Adipocyte (in vitro differentiated cells): ENCODE results near the gene AQP3.
"Not testable (repeated sequence)": the region's sequence is repeated elsewhere in the genome, so short reads cannot be mapped to it uniquely, and the experiment has no call there.

Experiments
- DNase-seq: peaks from one replicate; pipeline ENCODE4 v3.0.0-alpha.2; 2015; ENCODE audit warnings: low read depth
- H3K27me3 ChIP-seq: replicated peaks from 2 replicates; pipeline ENCODE4 v1.7.0; 2013; ENCODE audit warnings: mild to moderate bottlenecking, low read length, moderate library complexity; ENCODE audit not compliant: control insufficient read depth, insufficient read depth
- H3K36me3 ChIP-seq: 2 replicates; pipeline ENCODE4 v1.7.0; 2013; ENCODE audit warnings: low read length, mild to moderate bottlenecking, moderate library complexity; ENCODE audit not compliant: control insufficient read depth, insufficient read depth, severe bottlenecking
- H3K4me1 ChIP-seq: 2 replicates; pipeline ENCODE4 v1.7.0; 2013; ENCODE audit warnings: mild to moderate bottlenecking, low read length, moderate library complexity; ENCODE audit not compliant: control insufficient read depth, insufficient read depth
- H3K4me3 ChIP-seq: 2 replicates; pipeline ENCODE4 v1.7.0; 2013; ENCODE audit warnings: mild to moderate bottlenecking, low read length, moderate library complexity
- H3K9ac ChIP-seq: 2 replicates; pipeline ENCODE4 v1.7.0; 2013; ENCODE audit warnings: mild to moderate bottlenecking, low read length, moderate library complexity
- H3K9me3 ChIP-seq: 2 replicates; pipeline ENCODE4 v1.7.0; 2013; ENCODE audit warnings: mild to moderate bottlenecking, low read length, moderate library complexity; ENCODE audit not compliant: control insufficient read depth

Gene AQP3

GRCh38 chr9:33426843-33427293, 20.5 kb downstream of the AQP3 start:
- Histone ChIP-seq H3K4me3 (no peak overlapping the region), H3K27me3 (no peaks in the 10 kb centered on the region), H3K9ac (no peak overlapping the region), H3K9me3 (no peaks in the 10 kb centered on the region), H3K4me1 (peaks cover 20% of the 10 kb centered on the region), H3K36me3 (no peaks in the 10 kb centered on the region)
- no peak for DNase-seq

- peak overlapping the region; percentile 27 for H3K9ac ChIP-seq
- peaks cover 3% of the 10 kb centered on the region for H3K27me3 ChIP-seq
- H3K36me3 ChIP-seq = no peaks in the 10 kb centered on the region
- peaks cover 10% of the 10 kb centered on the region for H3K4me1 ChIP-seq
- H3K4me3 ChIP-seq = peak overlapping the region; percentile 18
- no peak for DNase-seq
- no peaks in the 10 kb centered on the region for H3K9me3 ChIP-seq
Observed at GRCh38 chr9:33425128-33425533, 22.3 kb downstream of the AQP3 start.

- not testable (repeated sequence) for H3K9me3 ChIP-seq, H3K4me1 ChIP-seq, H3K27me3 ChIP-seq, H3K9ac ChIP-seq, H3K4me3 ChIP-seq, DNase-seq, H3K36me3 ChIP-seq
Observed at GRCh38 chr9:33424492-33424891, 22.9 kb downstream of the AQP3 start.

GRCh38 chr9:33424043-33424442, 23.4 kb downstream of the AQP3 start:
- not testable (repeated sequence) for H3K4me1 ChIP-seq, H3K4me3 ChIP-seq, H3K9me3 ChIP-seq, H3K36me3 ChIP-seq, H3K27me3 ChIP-seq, H3K9ac ChIP-seq, DNase-seq

- Histone ChIP-seq H3K9ac (no peak overlapping the region), H3K4me1 (no peaks in the 10 kb centered on the region), H3K27me3 (peaks cover 34% of the 10 kb centered on the region), H3K9me3 (no peaks in the 10 kb centered on the region), H3K36me3 (no peaks in the 10 kb centered on the region), H3K4me3 (no peak overlapping the region)
- no peak for DNase-seq
Observed at GRCh38 chr9:33419708-33420303, 27.6 kb downstream of the AQP3 start.

- no peaks in the 10 kb centered on the region for H3K9me3 ChIP-seq
- H3K36me3 ChIP-seq = no peaks in the 10 kb centered on the region
- DNase-seq = no peak
- peaks cover 37% of the 10 kb centered on the region for H3K27me3 ChIP-seq
- H3K4me3 ChIP-seq = no peak overlapping the region
- no peaks in the 10 kb centered on the region for H3K4me1 ChIP-seq
- no peak overlapping the region for H3K9ac ChIP-seq
Observed at GRCh38 chr9:33418090-33418489, 29.3 kb downstream of the AQP3 start.

GRCh38 chr9:33416996-33417395, 30.4 kb downstream of the AQP3 start:
- DNase-seq = no peak
- Histone ChIP-seq H3K4me3 (no peak overlapping the region), H3K27me3 (peaks cover 37% of the 10 kb centered on the region), H3K9me3 (no peaks in the 10 kb centered on the region), H3K36me3 (no peaks in the 10 kb centered on the region), H3K4me1 (no peaks in the 10 kb centered on the region), H3K9ac (no peak overlapping the region)

GRCh38 chr9:33415501-33416038, 31.8 kb downstream of the AQP3 start:
- H3K36me3 ChIP-seq = no peaks in the 10 kb centered on the region
- H3K9ac ChIP-seq = peak overlapping the region; percentile 38
- no peaks in the 10 kb centered on the region for H3K4me1 ChIP-seq
- no peak overlapping the region for H3K4me3 ChIP-seq
- no peaks in the 10 kb centered on the region for H3K9me3 ChIP-seq
- DNase-seq = peak; percentile 77
- H3K27me3 ChIP-seq = peaks cover 34% of the 10 kb centered on the region

GRCh38 chr9:33414889-33415500, 32.4 kb downstream of the AQP3 start:
- Histone ChIP-seq H3K4me1 (no peaks in the 10 kb centered on the region), H3K4me3 (no peak overlapping the region), H3K27me3 (peaks cover 34% of the 10 kb centered on the region), H3K9ac (no peak overlapping the region), H3K36me3 (no peaks in the 10 kb centered on the region), H3K9me3 (no peaks in the 10 kb centered on the region)
- no peak for DNase-seq

- no peaks in the 10 kb centered on the region for H3K36me3 ChIP-seq
- H3K9me3 ChIP-seq = no peaks in the 10 kb centered on the region
- DNase-seq = no peak
- H3K4me3 ChIP-seq = no peak overlapping the region
- peaks cover 34% of the 10 kb centered on the region for H3K27me3 ChIP-seq
- no peaks in the 10 kb centered on the region for H3K4me1 ChIP-seq
- H3K9ac ChIP-seq = no peak overlapping the region
Observed at GRCh38 chr9:33414268-33414667, 33.1 kb downstream of the AQP3 start.

- Histone ChIP-seq H3K9me3 (no peaks in the 10 kb centered on the region), H3K9ac (no peak overlapping the region), H3K4me1 (peaks cover 17% of the 10 kb centered on the region), H3K4me3 (no peak overlapping the region), H3K27me3 (no peaks in the 10 kb centered on the region), H3K36me3 (no peaks in the 10 kb centered on the region)
- no peak for DNase-seq
Observed at GRCh38 chr9:33408087-33408486, 39.3 kb downstream of the AQP3 start.
